GM21619 (cell line): ENCODE measurements around the gene ATXN3L.

Experiments used
- ATAC-seq: cut with Tn5 transposase; IDR thresholded peaks from one replicate; pipeline ENCODE4 v1.9.1; 2021; ENCODE audit not compliant: unreplicated experiment

ATXN3L gene

DNA sequence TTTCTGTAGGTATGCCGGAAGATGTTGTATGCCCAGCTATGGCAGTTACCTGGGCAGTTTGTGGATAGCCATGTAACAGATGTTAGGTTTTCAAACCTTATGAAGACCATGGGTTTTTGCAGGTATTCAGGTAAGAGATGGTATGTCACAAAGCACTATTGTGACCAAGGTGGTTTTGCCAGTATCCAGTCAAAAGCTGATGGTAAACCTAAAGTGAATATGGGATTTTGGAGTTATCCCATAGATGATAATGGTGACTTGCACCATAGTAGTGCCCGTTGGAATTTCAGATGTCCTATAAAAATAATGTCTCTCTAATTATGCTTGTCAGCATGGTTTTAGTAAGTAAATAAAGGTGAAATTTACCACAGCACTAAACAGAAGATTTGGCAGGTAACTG is at the start of gene ATXN3L:
Gene ATXN3L (minus strand): TSS at position 101 of the 400 bp plus-strand sequence. CDS start 119 bp downstream, outside the sequence.
- no peak for ATAC-seq

GRCh38 chrX:13369256-13370030 is 49.6 kb upstream of the ATXN3L start:
- ATAC-seq = no peak

DNA sequence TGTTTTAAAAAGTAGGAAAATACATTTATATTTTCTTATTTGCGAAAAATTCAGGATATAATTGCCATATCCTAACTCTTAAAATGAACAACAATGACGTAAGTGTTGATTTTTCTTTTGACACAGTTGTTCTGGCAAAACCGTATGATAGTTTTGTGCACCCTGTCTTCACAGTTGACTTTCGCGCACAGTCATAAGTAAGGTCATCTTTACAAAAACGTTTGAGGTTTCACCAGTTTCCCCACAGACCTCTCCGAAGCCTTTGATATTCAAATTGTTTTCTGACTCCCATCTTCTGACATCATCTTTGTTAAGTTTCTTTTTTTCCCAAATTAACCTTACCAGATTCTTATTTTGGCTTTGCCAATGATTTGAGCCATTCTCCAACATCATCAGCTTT is 48.1 kb upstream of the ATXN3L start:
- no peak for ATAC-seq

DNA sequence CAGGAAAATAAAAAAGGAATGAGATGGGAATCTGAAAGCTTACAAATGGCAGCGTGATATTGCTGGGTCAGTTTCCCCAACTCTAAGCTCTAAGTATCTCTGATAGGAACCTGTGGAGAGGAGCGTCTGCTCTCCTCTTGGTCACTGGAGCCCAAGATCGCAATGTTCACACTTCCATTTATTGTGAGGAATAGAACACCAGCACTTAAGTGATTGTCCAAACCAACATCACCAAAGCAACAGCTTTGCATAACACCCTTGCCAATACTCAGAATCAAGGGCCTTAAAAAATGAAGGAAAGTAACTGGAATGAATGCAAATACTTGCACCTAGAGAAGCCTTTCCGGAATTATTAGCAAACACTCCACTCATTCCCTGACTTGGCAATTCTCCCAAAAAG is 46.8 kb upstream of the ATXN3L start:
- ATAC-seq = no peak

GRCh38 chrX:13365161-13365560 is 45.3 kb upstream of the ATXN3L start:
- no peak for ATAC-seq

DNA sequence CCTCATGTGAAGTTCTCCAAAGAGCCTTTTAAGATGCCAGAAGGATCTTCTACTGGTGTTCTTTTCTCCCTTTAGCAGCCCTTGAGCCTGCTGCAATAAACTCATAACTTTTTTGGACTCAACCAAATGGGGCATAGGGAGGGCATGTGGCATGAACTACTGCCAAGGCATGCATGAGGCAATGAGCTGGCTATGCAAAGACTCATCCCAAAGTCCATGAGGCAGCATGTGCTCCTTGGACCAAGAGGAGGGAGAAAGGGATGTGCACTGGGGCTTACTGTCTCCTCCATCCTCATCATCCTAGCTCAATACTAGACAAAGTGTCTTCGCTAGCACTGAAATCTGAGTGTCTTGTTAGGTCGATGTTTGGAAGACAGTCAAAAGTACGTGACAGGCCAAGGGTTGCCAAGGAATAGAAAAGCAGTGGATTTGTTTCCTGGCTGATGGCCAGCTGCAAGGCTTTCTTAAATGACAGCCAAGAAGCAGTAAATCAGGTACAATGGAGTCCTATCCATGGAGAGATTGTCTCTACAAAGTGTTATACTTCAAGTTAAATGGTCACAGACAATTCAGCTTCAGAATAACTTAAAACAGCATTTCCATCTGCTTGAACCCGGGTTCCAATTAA is 44.5 kb upstream of the ATXN3L start:
- ATAC-seq = no peak

- ATAC-seq = no peak
These were observed 40.3 kb upstream of the ATXN3L start for GRCh38 chrX:13360146-13360545.

GRCh38 chrX:13357925-13358324 is 38.1 kb upstream of the ATXN3L start:
- no peak for ATAC-seq

- ATAC-seq = no peak
These were observed 26.8 kb upstream of the ATXN3L start for GRCh38 chrX:13346646-13347045.

- no peak for ATAC-seq
These were observed 25.6 kb upstream of the ATXN3L start for GRCh38 chrX:13345438-13345837.

- ATAC-seq = no peak
These were observed 25.2 kb upstream of the ATXN3L start for GRCh38 chrX:13345037-13345436.

DNA sequence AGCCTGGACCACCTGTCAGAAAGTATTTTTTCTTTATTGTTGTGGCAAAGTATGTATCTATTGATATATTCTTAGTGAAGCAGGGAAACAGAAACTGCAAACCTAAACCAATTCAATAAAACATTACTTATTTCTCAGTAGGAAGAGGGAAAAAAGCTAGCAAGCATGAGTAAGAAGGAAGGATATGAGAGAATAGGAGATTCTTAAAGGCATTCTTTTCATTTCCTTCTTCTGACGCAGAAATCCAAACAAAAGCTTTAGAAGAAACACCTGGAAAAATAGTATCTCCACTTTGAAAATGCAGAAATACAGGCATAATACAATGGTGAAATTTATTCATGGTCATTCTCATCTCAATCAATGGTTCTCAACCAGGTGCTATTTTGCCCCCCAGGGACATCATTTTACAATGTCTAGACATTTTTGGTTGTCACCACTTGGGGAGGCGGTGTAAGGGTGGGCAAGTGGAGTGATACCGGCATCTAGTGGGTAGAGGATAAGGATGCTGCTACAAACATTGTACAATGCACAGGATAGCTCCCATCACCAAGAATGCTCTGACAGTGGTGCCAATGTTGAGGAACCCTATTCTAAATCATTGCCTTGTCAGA is 21.7 kb upstream of the ATXN3L start:
- ATAC-seq = no peak

- no peak for ATAC-seq
These were observed 20.4 kb upstream of the ATXN3L start for GRCh38 chrX:13340182-13340791.

DNA sequence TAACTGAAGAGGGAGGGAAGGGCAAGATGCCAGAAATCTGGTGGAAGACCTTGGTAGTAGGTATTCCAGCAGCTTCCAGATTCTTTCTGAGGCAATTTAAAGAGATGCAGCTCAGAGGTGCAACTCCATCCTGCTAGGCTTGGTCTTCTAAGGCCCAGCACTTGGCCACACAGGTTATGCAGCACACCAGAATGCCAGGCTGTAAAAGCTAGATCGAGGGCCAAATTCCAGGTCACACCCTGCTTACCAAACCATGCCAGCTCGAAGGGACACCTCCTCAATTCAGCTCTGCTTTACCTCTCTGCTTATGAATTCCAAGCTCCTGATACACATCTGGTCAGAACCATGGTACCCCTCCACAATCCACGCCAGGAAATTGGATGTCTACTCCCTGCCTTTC is 19.8 kb upstream of the ATXN3L start:
- no peak for ATAC-seq

GRCh38 chrX:13338996-13339515 is 19.2 kb upstream of the ATXN3L start:
- no peak for ATAC-seq

DNA sequence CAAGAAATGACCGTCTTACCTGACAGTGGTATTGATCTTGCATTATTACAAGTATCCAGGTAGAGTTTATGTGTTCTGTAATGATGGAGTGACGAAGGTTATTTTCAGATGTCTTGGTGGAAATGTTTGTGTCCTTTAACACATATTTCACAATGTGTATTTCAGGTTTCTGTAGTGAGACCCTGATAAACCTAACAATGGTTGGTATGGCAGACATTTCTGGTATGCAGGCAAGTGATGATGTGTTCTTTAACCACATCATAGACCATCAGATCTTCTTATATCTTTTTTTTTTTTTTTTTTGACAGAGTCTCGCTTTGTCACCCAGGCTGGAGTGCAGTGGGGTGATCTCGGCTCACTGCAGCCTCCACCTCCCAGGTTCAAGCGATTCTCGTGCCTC is 14.6 kb upstream of the ATXN3L start:
- ATAC-seq = no peak

- ATAC-seq = no peak
These were observed 10.6 kb upstream of the ATXN3L start for GRCh38 chrX:13330446-13330845.

DNA sequence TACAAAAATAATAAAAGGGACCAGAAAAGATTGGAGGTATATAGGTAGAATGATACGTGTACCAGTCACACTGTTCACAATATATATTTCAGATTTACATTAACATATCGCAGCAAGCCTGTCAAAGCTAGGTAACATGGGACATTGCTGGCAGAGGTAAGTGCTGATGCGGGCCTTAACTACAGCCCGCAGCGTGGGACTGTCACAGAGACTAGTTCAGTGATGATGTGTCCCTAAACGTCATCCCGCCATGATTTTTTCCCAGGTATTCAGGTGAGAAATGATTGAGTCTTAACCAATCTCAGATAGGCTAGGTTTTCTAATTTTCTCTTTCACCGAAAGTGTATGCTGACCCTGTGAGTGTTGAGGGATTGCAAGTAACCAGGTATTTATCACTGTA is 7.8 kb upstream of the ATXN3L start:
- ATAC-seq = no peak

DNA sequence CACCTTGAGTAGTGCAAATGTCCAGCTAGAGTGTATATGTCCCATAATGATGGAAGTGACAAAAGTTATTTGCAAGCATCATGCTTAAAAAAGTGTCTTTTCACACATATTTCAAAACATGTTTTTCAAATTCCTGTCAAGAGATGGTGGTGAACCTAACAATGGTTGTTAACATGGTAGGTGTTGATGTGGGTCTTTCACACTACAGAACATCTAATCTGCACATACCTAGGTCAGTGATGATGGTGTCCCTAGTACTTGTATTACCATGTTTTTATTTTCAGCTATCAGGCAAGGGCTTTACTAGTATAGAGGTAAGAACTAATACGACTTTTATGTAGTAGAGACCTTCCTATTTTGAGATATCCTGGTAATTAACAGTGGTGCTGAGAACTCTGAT is 3.4 kb upstream of the ATXN3L start:
- no peak for ATAC-seq

DNA sequence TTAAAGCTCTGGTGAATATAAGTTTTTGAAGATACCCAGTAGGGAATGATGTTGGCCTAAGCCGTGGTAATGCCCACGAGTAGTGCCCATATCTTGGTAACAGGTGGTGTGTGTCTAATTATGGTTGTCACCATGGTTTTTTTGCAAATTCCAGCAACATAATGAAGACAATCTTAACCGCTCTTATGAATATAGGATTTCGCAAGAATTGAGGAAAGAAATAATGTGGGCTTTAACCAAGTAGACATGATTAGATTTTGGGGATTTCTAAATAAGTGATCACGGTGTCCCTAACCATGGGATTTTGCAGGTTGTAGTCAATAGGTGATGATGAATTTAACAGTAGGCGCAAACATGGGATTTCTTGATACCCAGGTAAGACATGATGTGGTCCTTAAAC is 2.5 kb downstream of the ATXN3L start:
- ATAC-seq = no peak

DNA sequence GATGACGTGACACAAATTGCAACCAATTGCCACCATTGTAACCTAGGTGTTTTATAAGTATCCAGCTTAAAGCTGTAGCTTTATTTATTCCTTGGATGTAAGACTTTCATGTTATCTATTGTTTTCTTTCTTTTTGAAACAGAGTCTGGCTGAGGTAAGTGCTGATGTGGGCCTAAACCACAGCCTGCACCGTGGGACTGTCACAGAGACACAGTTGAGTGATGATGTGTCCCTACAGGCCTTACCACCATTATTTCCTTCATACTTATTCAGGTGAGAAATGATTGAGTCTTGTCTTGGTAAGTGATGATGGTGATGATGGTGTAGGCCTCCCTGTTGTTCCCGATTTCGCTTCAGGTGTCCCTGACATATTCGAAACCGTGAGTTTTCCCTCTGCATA is 8.3 kb downstream of the ATXN3L start:
- ATAC-seq = no peak

DNA sequence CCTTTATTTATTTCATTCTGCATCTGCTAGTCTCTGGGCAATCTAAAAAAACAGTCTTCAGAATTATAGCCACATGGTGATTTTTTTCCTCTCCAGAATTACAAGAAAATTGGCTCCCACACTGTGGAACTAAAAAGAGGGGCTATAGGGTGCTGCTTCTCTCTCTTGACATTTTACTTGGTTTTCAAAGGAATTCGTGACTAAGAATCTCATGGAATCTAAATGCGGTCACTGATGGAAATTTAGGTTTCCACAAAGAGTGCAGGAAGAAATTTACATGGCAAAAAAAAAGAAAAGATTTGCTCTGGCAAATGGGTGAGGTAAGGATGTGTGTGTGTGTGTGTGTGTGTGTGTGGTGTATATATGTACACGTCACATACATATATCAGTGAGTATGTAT is 10.2 kb downstream of the ATXN3L start:
- no peak for ATAC-seq
